Activated CD4-positive, alpha-beta T cell treated with anti-CD3 and anti-CD28 coated beads, Interleukin-2, amount 10 ng/mL, durations not matched to agents 24 days and 14 days (primary cell): Measurements from ENCODE around the gene HDGFL2. TPM values are rescaled to one million over a fixed set of nuclear protein-coding genes. Genes with fewer than 3 reads are reported as not detected.

Source experiments
- DNase-seq: peaks from one replicate; pipeline ENCODE4 v3.0.0; 2022
- H3K27ac Mint-ChIP-seq: one replicate; pipeline ENCODE4 v1.8.0; 2022; ENCODE audit warnings: mild to moderate bottlenecking, mixed read lengths
- H3K27me3 Mint-ChIP-seq: one replicate; pipeline ENCODE4 v1.8.0; 2022; ENCODE audit warnings: mixed read lengths
- H3K36me3 Mint-ChIP-seq: one replicate; pipeline ENCODE4 v1.8.0; 2022; ENCODE audit warnings: low read depth, mild to moderate bottlenecking, mixed read lengths
- H3K4me1 Mint-ChIP-seq: one replicate; pipeline ENCODE4 v1.8.0; 2021; ENCODE audit warnings: mixed read lengths
- H3K4me3 Mint-ChIP-seq: one replicate; pipeline ENCODE4 v1.8.0; 2022; ENCODE audit warnings: mild to moderate bottlenecking, moderate library complexity, mixed read lengths
- H3K9me3 Mint-ChIP-seq: one replicate; pipeline ENCODE4 v1.8.0; 2021; ENCODE audit warnings: mixed read lengths
- intact Hi-C: fragments of 100-400 bp; cut with micrococcal nuclease; formaldehyde crosslinking; loops from one replicate; pipeline ENCODE4 v1.15.1; 2023
- total RNA-seq: library from RNA; stranded (reverse); gene quantifications from 2 replicates; pipeline ENCODE4 v1.2.3, GENCODE V29; 2022

Gene HDGFL2
- total RNA-seq, 1 donor from 2014 or later = 72.7 TPM

DNA sequence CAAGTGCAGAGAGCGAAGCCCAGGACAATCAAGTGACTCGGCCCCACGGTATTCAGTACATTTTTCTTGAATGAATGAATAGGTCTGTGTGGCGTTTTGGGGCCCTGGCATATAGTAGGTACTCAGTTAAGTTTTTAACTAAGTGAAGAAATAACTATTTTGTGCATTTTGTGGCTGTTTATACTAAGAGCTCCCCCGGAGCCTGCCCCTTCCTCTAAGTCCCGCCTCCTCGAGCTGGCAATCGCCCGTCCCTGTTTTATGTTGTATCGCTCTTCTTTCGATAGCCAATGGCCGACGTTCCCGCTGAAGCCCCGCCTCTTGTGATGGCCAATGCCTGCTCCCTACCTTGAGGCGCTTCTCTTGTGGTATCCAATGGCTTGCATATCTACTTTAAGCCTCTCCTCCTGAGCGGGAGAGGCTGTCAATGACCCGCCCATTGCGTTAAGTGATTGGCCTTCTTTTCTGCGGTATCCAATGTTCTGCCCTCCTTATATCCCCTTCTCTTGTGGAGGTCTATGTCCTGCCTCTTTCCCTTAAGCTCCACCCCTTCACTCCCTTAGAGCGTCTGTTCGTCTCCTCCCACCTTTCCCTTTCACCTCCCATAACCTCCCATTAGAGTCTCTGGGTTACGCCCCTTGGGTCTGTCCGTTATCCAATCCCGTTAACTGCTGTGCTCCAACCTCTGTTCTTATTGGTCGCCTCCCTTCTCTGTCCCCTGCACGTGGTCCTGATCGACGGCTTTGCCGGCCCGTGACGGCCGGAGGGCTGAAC, 509 bp upstream of the HDGFL2 start:
- DNase-seq = peak; percentile 99
- Mint-ChIP-seq H3K36me3 (peaks cover 3% of the 10 kb centered on the region), H3K27ac (no peak overlapping the region), H3K4me3 (no peak overlapping the region), H3K27me3 (no peaks in the 10 kb centered on the region), H3K4me1 (peaks cover 22% of the 10 kb centered on the region), H3K9me3 (no peaks in the 10 kb centered on the region)
- intact Hi-C loops = loop anchor here (1.0 to 5.0 kb wide), 3 partner anchors 14 to 166 kb away; partner anchors contain the start of genes CHAF1A, SH3GL1, TNFAIP8L1 and UBXN6

DNA sequence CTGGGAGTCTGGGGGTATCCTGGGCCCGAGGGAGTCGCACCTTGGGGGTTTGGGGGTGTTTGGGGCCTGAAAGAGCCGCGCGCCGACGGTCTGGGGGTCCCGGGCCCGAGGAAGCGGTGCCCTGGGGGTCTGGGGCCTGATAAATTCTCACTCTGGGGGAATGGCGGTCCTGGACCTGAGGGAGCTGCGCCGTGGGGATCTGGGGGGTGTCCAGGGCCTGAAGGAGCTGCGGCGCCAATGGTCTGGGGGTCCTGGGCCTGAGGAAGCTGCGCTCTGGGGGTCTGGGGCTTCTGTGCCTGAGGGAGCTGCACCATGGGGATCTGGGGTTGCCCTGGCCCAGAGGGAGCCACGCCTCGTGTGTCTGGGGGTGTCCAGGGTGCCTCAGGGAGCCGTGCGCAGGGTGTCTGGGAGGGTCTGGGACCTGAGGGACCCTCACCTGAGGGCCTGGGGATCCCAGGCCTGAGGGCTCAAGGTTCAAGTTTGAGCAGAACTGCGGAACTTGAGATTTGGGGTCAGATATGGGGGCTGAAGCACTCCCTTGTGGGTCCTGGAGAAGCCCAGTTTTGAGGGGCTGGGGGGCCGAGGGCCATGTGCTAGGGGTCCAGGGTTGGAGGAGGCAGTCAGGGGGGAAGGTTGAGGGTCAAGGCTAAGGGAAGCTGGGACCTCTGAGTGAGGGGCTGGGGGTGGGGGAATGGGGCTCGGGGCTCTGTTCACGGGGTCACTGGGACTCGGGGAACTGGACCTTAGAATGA, 1.1 kb downstream of the HDGFL2 start:
- no peaks in the 10 kb centered on the region for H3K9me3 Mint-ChIP-seq
- DNase-seq = no peak
- peak overlapping the region; percentile 88 for H3K4me3 Mint-ChIP-seq
- H3K27me3 Mint-ChIP-seq = no peaks in the 10 kb centered on the region
- H3K4me1 Mint-ChIP-seq = peaks cover 22% of the 10 kb centered on the region
- peaks cover 11% of the 10 kb centered on the region for H3K36me3 Mint-ChIP-seq
- intact Hi-C loops = loop anchor here (5.0 kb wide), 2 partner anchors 71 to 164 kb away; partner anchors contain the start of genes CHAF1A, SH3GL1 and TNFAIP8L1
- peak overlapping the region; percentile 53 for H3K27ac Mint-ChIP-seq

DNA sequence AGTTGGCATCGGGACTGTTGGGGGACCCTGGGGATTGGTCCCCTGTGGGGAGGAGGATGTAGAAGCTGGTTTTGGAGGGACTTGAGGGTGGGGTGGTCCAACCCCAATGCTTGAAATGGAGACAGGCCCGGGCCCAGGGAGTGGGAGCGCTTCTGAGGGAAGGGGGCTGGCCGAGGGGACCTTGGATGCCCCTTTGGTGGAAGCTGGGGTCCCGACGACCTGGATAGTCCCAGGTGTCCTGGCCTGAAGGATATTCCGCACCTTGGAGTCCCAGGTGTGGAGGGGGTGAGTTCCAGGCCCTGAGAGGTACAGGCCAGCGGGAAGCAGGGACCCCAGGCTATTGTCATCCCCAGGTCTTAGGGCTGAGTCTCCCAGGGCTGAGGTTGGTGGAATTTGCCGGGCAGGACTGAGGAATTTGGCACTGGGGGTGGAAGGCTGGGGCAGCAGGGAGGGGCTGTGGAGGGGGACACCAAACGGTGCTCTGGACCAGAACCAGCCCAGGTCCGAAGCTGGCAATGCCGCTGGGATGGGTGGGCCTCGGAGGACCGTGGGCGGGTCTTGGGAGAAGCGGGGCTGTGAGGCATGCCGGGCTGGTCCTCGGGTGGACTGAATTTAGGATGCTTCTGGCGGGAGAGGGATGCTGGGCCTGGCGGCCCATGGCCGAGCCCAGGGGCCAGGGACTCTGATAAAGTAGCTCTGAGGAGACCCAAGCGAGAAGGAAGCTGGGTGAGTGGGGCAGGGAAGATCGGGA, 1.8 kb downstream of the HDGFL2 start:
- intact Hi-C loops = loop anchor here (5.0 kb wide), 2 partner anchors 72 to 163 kb away; partner anchors contain the start of genes CHAF1A, SH3GL1 and TNFAIP8L1
- H3K27me3 Mint-ChIP-seq = no peaks in the 10 kb centered on the region
- no peaks in the 10 kb centered on the region for H3K9me3 Mint-ChIP-seq
- peaks cover 11% of the 10 kb centered on the region for H3K36me3 Mint-ChIP-seq
- peak overlapping the region; percentile 88 for H3K4me3 Mint-ChIP-seq
- peaks cover 22% of the 10 kb centered on the region for H3K4me1 Mint-ChIP-seq
- H3K27ac Mint-ChIP-seq = peak overlapping the region; percentile 79
- DNase-seq = peak; percentile 62

DNA sequence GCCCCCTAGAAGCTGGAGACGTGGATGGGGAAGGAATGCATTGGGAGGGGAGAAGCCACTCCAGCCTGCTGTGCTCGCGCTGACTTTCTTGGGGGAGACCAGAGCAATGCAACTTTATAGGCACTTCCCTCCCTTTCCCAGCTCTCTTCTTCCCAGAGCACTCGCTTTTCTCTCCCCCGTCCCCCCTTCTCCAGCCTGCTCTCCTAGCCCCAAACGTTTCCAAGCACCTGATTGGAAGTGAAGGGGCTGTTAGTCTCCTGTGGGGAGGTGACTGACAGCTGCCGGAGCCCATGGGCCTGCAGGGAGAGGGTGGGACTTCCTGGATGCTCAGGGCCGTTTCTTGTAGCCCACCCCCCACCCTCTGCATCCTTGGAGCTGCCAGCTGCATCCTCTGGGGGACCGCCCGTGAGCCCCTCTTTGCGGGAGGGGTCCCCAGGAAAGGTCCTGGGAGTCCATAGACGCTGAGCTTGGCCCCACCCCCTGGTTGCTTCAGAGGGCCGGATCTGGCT, 2.5 kb downstream of the HDGFL2 start:
- Mint-ChIP-seq H3K9me3 (no peaks in the 10 kb centered on the region), H3K4me1 (peaks cover 21% of the 10 kb centered on the region), H3K36me3 (peaks cover 11% of the 10 kb centered on the region), H3K4me3 (peak overlapping the region; percentile 88), H3K27me3 (no peaks in the 10 kb centered on the region), H3K27ac (peak overlapping the region; percentile 79)
- peak; percentile 74 for DNase-seq
- intact Hi-C loops = loop anchor here (5.0 kb wide), 2 partner anchors 72 to 163 kb away; partner anchors contain the start of genes CHAF1A, SH3GL1 and TNFAIP8L1

DNA sequence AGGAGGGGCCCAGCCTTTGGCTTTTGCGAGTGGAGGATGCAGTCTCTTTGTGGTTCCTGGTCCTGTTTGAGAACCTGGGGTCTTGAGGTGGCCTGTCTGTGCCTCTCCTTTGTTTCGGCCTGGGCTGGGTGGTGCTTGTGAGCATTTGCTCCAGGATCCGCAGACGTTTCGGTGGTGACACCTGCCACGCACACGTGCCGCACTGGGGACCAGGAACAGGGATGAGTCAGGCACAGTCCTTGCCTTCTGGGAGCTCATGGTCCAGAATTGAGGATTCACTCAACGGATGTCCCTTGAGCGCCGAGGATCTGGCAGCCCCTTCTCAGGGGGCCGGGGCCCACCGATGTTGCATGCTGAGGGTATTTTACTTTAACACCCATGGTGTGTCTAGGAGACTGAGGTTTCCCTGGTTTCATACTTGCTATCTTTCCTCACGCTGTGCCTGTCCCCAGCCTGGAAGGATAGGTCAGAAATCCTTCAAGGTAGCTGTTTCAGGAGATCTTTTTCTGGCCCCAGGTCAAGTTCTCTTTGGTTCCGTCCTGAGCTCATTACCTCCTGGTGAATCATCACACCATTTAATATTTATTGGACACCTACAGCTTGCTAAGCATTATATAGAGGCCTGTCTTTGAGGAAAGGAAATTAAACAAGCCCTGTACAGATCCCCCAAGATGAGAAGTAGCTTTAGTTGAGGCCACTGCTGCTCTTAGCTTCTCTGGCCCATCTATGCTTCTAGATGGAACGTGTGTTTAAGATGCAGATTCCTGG, 5.1 kb downstream of the HDGFL2 start:
- Mint-ChIP-seq H3K27ac (no peak overlapping the region), H3K9me3 (no peaks in the 10 kb centered on the region), H3K4me3 (no peak overlapping the region), H3K27me3 (no peaks in the 10 kb centered on the region), H3K4me1 (peaks cover 15% of the 10 kb centered on the region), H3K36me3 (peaks cover 15% of the 10 kb centered on the region)
- no peak for DNase-seq
- intact Hi-C loops = no loop called here

DNA sequence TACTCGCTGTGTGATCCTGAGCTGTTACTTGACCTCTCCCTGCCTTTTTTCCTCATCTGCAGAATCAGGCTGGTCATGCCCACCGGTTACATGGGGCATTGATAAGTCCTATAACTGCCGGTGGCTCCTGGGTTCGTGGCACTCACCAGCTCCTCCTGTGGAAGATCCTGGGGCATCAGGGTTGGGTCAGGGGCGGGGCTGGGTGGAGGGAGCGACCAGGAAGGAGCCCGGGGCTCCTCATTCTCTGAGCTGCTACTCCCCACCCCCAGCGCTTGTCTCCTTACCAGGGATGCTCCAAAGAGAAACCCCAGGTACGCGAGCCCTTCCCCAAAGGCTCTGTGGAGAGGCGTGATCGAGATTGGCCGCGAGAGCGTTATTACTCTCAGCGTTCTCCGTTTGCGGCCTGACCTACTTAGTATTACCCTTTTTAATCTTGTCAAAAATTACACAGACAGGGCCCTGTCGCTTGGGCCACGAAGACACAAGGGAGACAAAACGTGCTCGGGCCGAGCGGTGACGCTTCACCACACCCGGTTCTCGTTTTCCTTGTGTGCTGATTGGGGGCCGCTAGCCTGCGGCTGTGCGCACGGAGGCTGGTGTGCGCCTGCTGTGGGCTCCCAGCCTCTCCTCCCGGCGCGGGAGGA, 10.7 kb downstream of the HDGFL2 start:
- Mint-ChIP-seq H3K4me1 (peaks cover 2% of the 10 kb centered on the region), H3K36me3 (peaks cover 21% of the 10 kb centered on the region)
- intact Hi-C loops = no loop called here

DNA sequence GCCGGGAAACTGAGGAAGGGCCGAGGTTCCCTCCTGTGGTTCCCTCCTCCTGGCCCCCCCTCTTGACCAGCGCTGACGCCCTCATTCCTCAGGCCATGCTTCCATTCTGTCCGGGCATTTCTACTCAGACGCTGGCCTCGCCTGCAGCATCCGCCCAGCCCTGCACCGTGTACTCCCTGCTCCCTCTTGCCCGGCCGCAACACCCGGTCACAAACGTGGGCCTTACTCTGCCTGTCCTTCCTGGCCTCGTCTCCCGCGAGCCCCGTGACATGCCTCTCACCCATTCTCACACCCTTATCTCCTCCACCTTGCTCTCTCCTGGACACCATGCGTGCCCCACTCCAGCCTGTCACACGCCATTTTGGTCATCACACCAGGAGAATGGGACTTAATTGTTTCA, 11.3 kb downstream of the HDGFL2 start:
- Mint-ChIP-seq H3K27ac (no peak overlapping the region), H3K36me3 (peaks cover 20% of the 10 kb centered on the region), H3K4me3 (no peak overlapping the region), H3K27me3 (no peaks in the 10 kb centered on the region), H3K4me1 (peaks cover 2% of the 10 kb centered on the region), H3K9me3 (no peaks in the 10 kb centered on the region)
- intact Hi-C loops = no loop called here
- no peak for DNase-seq

More for the DNA sequence above, 10.7 kb downstream of the HDGFL2 start:
- Mint-ChIP-seq H3K27ac (no peak overlapping the region), H3K9me3 (no peaks in the 10 kb centered on the region), H3K27me3 (no peaks in the 10 kb centered on the region), H3K4me3 (no peak overlapping the region)
- no peak for DNase-seq

DNA sequence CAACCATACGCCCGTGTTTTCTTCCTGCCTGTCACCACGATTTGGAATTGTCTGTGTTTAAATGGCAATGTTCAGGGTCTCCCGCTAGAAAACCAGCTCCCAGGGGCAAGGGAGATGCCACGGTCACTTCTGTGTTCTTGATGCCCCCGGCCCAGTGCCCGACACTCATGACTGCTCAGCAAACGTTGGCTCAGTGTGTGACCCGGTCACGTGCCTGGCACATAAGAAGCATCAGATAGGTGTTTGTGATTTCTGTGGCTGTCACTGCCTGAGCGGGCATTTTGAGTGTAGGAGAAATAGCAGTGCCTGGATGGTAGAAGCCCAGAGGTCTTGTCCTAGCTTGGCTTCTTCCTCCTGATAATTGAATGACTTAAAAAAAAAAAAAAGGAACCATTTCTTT, 15.5 kb downstream of the HDGFL2 start:
- Mint-ChIP-seq H3K9me3 (no peaks in the 10 kb centered on the region), H3K4me1 (peaks cover 2% of the 10 kb centered on the region), H3K36me3 (peaks cover 29% of the 10 kb centered on the region), H3K27ac (no peak overlapping the region), H3K4me3 (no peak overlapping the region), H3K27me3 (no peaks in the 10 kb centered on the region)
- no peak for DNase-seq
- intact Hi-C loops = no loop called here

DNA sequence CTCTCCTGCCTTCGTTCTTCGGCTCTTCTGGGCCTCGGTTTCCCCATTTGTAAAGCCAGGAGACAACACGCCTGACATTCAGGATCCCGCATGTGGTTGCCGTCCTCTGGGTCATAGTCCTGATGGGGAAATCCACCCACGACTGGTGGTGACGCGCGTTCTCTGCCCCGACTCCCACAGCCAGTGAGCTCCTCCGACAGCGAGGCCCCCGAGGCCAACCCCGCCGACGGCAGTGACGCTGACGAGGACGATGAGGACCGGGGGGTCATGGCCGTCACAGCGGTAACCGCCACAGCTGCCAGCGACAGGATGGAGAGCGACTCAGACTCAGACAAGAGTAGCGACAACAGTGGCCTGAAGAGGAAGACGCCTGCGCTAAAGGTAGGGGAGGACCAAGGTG, 16.4 kb downstream of the HDGFL2 start:
- Mint-ChIP-seq H3K4me1 (peaks cover 2% of the 10 kb centered on the region), H3K36me3 (peaks cover 27% of the 10 kb centered on the region), H3K27me3 (no peaks in the 10 kb centered on the region), H3K4me3 (no peak overlapping the region), H3K27ac (no peak overlapping the region), H3K9me3 (no peaks in the 10 kb centered on the region)
- intact Hi-C loops = no loop called here
- DNase-seq = no peak

DNA sequence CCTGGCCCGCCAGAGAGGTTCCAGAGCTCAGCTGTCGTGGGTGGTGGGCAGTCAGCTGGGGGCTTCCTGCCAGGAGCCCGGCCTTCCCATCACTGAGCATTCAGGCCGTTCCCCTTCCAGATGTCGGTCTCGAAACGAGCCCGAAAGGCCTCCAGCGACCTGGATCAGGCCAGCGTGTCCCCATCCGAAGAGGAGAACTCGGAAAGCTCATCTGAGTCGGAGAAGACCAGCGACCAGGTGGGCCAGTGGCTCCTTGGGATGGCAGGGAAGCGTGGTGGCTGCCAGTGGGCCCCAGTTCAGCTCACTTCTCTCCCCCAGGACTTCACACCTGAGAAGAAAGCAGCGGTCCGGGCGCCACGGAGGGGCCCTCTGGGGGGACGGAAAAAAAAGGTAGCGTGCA, 19.3 kb downstream of the HDGFL2 start:
- Mint-ChIP-seq H3K36me3 (peaks cover 27% of the 10 kb centered on the region), H3K4me3 (no peak overlapping the region), H3K4me1 (no peaks in the 10 kb centered on the region), H3K27ac (no peak overlapping the region), H3K27me3 (no peaks in the 10 kb centered on the region), H3K9me3 (no peaks in the 10 kb centered on the region)
- intact Hi-C loops = no loop called here
- no peak for DNase-seq

DNA sequence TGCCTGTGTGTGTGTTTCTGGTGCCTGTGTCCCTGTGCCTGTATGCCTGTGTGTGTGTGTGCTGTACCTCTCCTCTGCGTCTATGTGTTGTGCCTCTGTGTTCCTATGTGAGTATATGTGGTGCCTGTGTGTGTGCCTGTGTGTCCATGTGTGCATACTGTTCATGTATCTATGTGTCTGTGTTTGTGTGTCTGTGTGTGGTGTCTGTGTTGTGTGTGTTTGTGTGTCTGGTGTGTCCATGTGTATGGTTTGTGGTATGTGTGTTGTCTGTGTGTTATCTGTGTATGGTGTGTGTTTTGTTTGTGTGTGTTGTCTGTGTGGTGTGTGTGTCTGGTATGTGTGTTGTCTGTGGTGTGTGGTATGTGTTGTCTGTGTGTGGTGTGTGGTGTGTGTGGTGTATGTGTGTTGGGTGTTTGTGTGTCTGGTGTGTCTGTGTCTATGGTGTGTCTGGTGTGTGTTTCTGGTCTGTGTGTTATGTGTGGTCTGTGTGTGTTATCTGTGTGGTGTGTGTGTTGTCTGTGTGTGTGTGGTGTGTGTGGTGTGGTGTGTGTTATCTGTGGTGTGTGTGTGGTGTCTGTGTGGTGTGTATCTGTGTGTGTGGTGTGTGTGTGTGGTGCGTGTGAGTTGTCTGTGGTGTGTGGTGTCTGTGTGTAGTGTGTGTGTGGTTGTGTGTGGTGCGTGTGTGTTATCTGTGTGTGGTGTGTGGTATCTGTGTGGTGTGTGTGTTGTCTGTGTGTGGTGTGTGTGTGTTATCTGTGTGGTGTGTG, 20.4 kb downstream of the HDGFL2 start:
- Mint-ChIP-seq H3K4me1 (no peaks in the 10 kb centered on the region), H3K27ac (no peak overlapping the region), H3K36me3 (peaks cover 21% of the 10 kb centered on the region), H3K27me3 (no peaks in the 10 kb centered on the region), H3K4me3 (no peak overlapping the region), H3K9me3 (no peaks in the 10 kb centered on the region)
- intact Hi-C loops = no loop called here
- DNase-seq = no peak
